HG02981 (cell line): ENCODE measurements around the gene SCN9A.
"Not testable (repeated sequence)": the region's sequence is repeated elsewhere in the genome, so short reads cannot be mapped to it uniquely, and the experiment has no call there.

Source experiments
- ATAC-seq: cut with Tn5 transposase; IDR thresholded peaks from one replicate; pipeline ENCODE4 v1.9.1; 2021; ENCODE audit warnings: mild to moderate bottlenecking, moderate library complexity; ENCODE audit not compliant: unreplicated experiment

Gene SCN9A

GRCh38 chr2:166375736-166376487 is at the start of gene SCN9A:
Gene SCN9A, minus strand, starts transcription at chr2:166375944. Its CDS starts 64,188 bp downstream, at chr2:166311756.
- peak; percentile 58 for ATAC-seq

DNA sequence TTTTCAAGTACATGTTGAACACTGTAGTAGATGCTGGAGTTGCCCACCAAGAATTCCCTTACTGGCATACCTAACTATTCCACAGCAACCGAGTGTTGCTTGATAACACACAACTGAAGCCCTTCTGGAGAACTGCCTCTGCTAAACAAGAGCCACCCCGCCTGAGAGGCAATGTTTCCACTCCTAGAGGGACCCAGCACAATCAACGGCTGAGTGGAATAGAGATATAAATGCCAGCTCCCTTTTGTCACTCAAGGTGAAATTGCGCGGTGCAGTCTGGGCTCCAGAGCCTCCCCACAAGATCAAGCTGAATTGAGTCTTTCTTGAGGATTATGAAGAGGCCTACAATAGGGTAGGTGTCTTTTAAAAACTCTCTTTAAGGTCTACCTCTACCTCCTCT is 49.1 kb upstream of the SCN9A start:
- no peak for ATAC-seq

DNA sequence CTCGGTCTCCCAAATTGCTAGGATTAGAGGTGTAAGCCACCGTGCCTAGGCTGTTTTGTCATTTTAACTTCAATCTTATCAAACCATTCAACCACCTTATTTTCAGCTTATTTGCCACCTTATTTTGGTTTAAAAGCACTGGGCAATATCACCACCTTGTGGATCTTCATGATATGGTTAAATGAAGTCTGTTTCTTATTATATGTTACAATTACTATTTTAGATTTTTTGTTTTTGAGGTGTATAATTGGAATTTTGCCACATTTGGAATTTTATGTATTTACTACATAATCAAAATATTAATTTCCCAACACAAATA is 43.8 kb upstream of the SCN9A start:
- ATAC-seq: no peak

- no peak for ATAC-seq
These were observed 43.3 kb upstream of the SCN9A start for GRCh38 chr2:166418853-166419615.

DNA sequence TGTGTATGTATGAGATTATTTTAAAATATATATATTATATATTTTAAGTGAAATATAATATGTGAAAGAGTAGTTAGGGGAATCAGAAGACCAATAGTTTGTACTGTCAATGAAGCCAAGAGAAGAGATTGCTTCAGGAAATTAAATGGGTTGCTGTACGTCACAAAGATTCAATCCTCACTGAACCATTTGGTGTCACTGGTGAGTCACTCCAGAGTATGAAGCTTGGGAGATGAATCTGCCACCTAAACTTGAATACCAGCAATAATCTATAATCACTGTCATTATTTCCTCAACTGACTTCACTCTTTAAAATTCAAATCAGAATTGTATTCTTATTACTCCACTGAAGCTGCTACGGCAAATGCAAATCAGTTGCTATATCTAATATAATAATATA is 41.9 kb upstream of the SCN9A start:
- ATAC-seq: no peak

DNA sequence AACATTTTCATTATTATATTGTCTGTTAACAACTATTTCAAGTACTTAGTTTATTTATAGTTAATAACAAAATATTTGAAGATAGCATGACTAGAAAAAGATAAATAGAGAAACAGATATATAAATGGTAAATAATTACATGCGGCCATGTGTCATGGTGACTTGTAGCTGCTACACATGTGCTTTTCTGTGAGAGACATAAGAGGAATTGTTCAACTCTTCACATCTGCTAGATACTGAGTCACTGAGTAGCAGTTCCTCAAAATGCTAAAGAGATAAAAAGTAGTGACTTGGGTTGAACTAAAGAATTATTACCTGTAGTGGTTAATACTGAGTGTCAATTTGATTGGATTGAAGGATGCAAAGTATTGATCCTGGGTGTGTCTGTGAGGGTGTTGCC is 37.5 kb upstream of the SCN9A start:
- no peak for ATAC-seq

DNA sequence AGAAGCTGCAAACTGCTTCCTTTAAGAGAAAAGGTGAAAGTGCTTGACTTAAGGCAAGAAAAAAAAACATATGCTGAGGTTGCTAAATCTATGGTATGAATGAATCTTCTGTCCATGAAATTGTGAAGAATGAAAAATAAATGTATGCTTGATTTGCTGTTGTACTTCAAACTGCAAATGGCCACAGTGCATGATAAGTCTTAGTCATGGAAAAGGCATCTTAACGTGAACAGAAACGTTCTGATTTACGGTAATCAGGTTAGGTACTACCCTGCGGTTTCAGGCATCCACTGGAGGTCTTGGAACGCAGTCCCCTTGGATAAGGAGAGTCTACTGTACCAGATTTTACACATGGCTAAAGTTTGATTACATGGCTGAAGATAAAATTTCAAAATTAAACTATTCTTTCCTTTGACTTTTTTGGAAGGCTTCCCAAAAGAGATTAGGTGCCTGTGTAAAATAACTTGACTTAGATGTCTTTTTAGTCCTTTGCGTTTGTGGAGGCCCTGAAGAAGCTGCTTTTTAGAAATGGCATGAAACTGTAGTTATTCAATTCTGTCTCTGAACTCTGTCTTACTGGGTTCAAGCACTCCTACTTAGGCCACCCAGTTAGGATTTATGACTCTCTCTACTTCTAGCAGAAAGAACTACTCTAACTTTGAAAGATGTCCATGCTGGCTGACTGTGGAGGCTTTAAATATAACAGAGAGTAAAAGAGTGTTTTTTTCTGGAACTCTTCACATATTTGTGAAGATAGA is 35.9 kb upstream of the SCN9A start:
- no peak for ATAC-seq

DNA sequence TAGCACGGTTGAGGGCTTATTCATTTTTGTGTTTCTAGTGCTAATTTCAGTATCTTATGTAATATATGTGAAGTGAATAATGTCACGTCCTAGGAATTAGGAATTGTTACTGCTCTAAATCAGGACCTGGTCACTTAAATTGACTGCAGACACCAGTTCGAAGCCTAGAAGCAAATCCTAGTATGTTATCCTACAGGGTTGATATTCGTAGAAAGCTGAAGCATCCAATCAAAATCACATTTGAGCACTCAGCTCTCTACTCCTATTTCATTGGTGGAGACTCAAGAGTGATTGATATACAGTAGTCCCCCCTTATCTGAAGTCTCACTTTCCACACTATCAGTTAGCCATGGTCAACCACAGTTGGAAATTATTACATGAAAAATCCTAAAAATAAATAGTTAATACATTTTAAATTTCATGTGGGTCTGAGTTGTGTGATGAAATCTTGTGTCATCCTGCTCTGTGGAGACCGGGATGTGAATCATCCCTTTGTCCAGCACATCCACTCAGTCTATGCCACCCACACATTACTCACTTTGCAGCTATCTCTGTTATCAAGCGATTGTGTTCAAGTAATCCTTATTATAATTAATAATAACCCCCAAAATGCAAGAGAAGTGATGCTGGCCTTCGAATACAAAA is 35.2 kb upstream of the SCN9A start:
- no peak for ATAC-seq

- ATAC-seq: not testable (repeated sequence)
These were observed 32.0 kb upstream of the SCN9A start for GRCh38 chr2:166407746-166408145.

GRCh38 chr2:166406374-166406773 is 30.6 kb upstream of the SCN9A start:
- ATAC-seq: no peak

DNA sequence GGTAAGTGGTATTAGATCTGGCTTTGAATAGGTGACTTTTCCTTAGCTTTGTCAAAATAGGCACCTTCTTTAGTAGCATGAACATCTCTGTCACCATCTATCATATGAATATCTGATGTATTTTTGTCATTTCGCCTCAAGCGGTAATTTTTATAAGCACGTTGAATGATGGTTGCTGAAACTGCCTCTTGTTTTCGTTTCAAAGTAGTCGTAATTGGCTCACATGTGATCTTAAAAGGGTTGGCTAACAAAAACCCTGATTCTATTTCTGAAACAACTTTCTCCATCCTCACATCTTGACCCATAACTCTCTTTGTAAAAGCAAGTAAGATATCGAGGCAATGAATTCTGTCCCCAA is 29.8 kb upstream of the SCN9A start:
- ATAC-seq: no peak

DNA sequence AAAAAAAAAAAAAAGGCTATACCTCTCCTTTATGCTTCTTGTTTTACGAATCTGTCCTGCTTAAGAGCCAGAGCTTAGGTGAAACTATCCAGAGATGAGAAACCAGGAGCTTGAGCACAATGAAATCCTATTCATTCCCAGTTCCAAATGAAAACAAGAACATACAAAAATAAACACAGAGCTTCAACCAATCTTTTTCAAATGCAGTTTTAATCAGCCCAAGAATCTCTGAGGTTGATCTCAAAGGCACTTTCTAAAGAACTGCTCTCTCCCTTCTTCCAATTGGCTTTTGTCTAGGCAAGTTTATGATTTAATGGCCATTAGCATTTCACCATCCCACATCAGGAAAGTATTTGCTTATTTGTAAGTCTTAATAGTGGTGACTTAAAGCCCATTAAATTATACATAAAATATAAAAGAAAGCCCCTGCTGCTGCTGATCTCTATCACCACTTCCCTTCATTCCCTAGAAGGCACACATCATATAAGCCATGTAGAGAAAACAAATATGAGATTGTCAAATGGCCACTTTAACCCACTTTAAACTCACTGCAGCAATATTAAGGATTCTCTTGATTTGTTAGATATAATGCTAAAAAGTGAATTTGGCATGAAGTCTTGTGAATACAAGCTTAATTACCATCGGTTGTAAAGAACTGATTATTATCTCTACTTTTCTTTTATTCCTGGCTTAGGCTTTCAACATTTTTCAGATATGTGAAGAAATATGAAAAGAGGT is 29.3 kb upstream of the SCN9A start:
- no peak for ATAC-seq

DNA sequence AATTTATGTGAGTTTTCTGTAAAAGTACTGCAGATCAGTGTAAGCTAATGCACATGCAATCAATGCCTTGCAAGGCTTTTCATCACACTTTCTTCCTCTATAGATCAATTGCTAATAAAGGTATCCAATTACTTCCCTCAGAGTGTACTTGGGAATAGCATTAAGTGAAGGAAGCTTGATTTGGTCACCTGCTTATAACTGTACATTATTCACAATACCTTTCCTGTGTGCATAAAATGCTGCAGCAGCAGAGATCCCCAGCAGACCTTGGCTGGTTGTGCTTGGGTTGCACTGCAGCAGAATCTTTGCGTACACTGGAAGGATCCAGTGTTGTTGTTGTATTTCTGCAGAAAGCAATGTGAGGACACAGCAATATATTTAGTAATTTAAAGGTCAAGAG is 18.5 kb upstream of the SCN9A start:
- ATAC-seq: no peak

DNA sequence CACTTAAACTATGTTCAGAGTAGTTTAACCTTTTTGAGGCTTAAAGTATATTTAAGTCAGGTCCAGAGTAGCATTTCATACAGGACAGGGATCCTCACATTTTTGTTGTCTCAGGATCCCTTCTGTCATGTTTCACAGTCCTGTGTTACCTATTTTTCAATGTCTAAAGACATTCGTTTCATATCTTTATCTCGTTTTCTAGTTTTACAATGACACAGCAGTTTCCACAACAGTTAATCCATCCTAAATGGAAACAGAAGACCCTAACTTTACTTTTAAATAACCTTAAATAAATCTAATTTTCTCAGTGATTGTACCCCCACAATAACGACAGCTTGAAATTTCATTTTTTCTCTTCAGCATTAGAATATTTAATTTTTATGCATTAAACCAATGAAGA is 17.3 kb upstream of the SCN9A start:
- no peak for ATAC-seq

- ATAC-seq: no peak
These were observed 12.8 kb upstream of the SCN9A start for GRCh38 chr2:166388481-166389070.

DNA sequence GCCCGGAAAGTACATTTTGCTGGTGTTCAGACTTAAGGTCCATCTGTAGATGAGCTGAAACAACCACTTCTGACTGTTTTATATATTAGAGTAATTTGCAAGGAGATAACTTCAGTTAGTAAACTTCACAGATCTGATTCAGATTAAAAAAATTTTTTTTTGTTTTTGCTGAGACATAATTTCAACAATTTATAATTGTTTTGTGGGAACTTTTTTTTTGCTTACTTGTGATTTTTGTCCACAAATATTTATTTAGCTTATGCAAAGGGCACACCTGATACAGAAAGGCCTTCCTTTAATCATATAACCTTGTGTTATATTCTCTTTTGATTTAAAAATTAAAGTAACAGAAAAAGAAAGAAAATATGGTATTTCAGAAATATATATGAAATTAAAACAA is 9.6 kb upstream of the SCN9A start:
- no peak for ATAC-seq

DNA sequence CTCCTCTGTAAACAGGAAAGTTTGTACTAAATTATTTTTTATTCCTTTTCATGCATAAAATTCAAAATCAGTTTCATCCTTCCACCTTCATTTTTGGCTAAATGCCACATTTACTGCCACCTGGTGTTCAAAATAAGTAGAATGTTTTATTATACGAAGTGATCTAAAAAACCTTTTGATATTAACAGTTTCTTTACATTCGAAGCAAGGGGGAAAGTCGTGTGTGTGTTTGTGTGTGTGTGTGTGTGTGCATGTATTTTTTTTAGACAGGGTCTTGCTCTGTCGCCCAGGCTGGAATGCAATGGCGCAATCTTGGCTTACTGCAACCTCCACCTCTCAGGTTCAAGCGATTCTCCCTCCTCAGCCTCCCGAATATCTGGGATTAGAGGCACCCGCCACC is 9.0 kb upstream of the SCN9A start:
- no peak for ATAC-seq

GRCh38 chr2:166382448-166382847 is 6.7 kb upstream of the SCN9A start:
- ATAC-seq: no peak

DNA sequence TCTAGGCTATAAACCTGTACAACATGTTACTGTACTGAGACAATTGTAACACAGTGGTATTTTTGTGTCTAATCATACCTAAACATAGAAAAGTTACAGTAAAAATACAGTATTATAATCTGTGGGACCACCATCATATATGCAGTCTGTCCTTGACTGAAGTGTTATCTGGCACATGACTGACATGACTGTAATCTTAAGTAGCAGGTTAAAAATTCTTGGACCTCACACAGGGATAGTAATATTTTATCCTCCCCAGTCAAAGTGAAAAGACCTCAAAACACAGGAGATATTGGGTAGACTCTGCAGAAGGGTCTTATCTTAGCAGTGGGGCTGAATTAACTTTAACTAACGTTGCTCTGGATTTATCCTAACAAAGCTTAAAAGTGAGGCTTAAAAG is 4.9 kb upstream of the SCN9A start:
- no peak for ATAC-seq

DNA sequence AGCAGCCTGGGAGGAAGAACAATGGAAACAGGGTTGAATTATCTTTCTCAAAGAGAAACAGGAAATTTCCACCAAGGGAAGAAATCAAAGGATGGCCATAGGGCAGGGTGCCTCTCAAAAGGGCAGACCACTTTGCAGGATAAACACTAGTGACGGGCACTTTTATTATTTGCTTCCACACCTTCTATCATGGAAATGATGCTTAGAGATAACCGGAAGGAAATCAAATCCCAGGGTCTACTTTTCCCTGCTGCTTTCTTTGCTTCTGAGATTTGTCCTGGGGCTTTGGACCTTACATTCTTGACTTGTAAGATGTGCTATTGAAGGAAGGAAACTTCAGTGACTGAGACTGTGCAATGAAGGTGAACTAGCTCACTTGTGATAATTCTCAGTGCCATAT is 1.1 kb upstream of the SCN9A start:
- ATAC-seq: no peak

DNA sequence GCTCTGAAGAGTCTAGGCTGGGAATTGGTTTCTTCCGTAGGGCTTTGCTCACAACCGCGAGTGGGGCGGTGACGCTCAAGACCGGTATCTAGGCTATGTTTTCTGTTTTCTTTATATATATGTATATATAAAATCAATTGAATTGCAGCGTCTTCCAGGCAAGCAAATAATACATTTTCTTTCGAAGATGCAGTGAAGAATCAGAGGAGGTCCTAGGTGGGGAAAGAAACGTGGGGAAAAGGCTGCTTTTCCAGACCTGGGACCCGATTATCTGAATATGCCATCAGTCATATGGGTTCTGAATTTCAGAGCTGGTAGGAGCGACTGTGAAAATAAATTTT is 714 bp upstream of the SCN9A start:
- no peak for ATAC-seq
